Naive thymus-derived CD4-positive, alpha-beta T cell (primary cell): ENCODE data around the gene CMIP. TPM values are rescaled to one million over a fixed set of nuclear protein-coding genes. Genes with fewer than 3 reads are reported as not detected.

Experiments
- ATAC-seq: fragments of 150-1000 bp; cut with Tn5 transposase; 2 replicates; pipeline ENCODE4 v1.10.0; 2021; ENCODE audit warnings: mild to moderate bottlenecking, moderate library complexity
- CTCF ChIA-PET: fragments of 350-600 bp; sonication (Branson Sonifier 250); formaldehyde crosslinking; loops from one replicate; lab custom pipeline; 2021; ENCODE audit warnings: antibody characterized with exemption; lab: Charles Lee
- POLR2A ChIA-PET: fragments of 350-600 bp; sonication (Branson Sonifier 250); formaldehyde crosslinking; loops from one replicate; lab custom pipeline; 2021; ENCODE audit warnings: antibody characterized with exemption, inconsistent platforms; lab: Charles Lee
- DNase-seq, 9 donors: peaks; one replicate each; pipeline versions ENCODE4 v3.0.0 to v3.0.0-alpha.2; 2020 to 2022; ENCODE audit warnings: mixed read lengths in 1 of 9
- H3K27ac ChIP-seq: one replicate; pipeline ENCODE4 v1.7.0; 2013; ENCODE audit warnings: mild to moderate bottlenecking, low read depth, low read length, moderate library complexity
- H3K27me3 ChIP-seq, 2 donors: one replicate each; pipeline ENCODE4 v1.7.0; 2013; ENCODE audit warnings: low read length in 2 of 2, mild to moderate bottlenecking in 2 of 2, moderate library complexity in 2 of 2; ENCODE audit not compliant: control insufficient read depth in 2 of 2, insufficient read depth in 2 of 2
- H3K36me3 ChIP-seq, 3 experiments: 1 replicate in 2 of 3; 2 replicates in 1 of 3; pipeline ENCODE4 v1.7.0; 2013; ENCODE audit warnings: low read length in 3 of 3, mild to moderate bottlenecking in 3 of 3, moderate library complexity in 1 of 3; ENCODE audit not compliant: insufficient read depth in 3 of 3, control insufficient read depth in 2 of 3
- H3K4me1 ChIP-seq, 2 donors: one replicate each; pipeline ENCODE4 v1.7.0; 2013; ENCODE audit warnings: low read length in 2 of 2, mild to moderate bottlenecking in 2 of 2, moderate library complexity in 1 of 2; ENCODE audit not compliant: control insufficient read depth in 2 of 2, insufficient read depth in 2 of 2
- H3K4me3 ChIP-seq: 2 replicates; pipeline ENCODE4 v1.7.0; 2013; ENCODE audit warnings: mild to moderate bottlenecking, low read length
- H3K9me3 ChIP-seq, 3 experiments: 1 replicate in 2 of 3; 2 replicates in 1 of 3; pipeline ENCODE4 v1.7.0; 2013; ENCODE audit warnings: low read length in 3 of 3; ENCODE audit not compliant: control insufficient read depth in 2 of 3
- H3K27ac Mint-ChIP-seq, 9 donors: one replicate each; pipeline ENCODE4 v1.8.0; 2020 to 2022; ENCODE audit warnings: mixed read lengths in 9 of 9, mild to moderate bottlenecking in 8 of 9, moderate library complexity in 5 of 9, inconsistent platforms in 2 of 9
- H3K27me3 Mint-ChIP-seq, 5 donors: one replicate each; pipeline ENCODE4 v1.8.0; 2021 to 2022; ENCODE audit warnings: mixed read lengths in 5 of 5, mild to moderate bottlenecking in 1 of 5
- H3K36me3 Mint-ChIP-seq, 5 donors: one replicate each; pipeline ENCODE4 v1.8.0; 2020 to 2022; ENCODE audit warnings: mixed read lengths in 5 of 5, mild to moderate bottlenecking in 3 of 5, inconsistent platforms in 1 of 5
- H3K4me1 Mint-ChIP-seq, 7 donors: one replicate each; pipeline ENCODE4 v1.8.0; 2020 to 2022; ENCODE audit warnings: mixed read lengths in 7 of 7, mild to moderate bottlenecking in 3 of 7, inconsistent platforms in 1 of 7
- H3K4me3 Mint-ChIP-seq, 10 donors: one replicate each; pipeline ENCODE4 v1.8.0; 2020 to 2022; ENCODE audit warnings: mild to moderate bottlenecking in 10 of 10, mixed read lengths in 10 of 10, moderate library complexity in 6 of 10, inconsistent platforms in 2 of 10
- H3K9me3 Mint-ChIP-seq, 11 donors: one replicate each; pipeline ENCODE4 v1.8.0; 2020 to 2022; ENCODE audit warnings: mixed read lengths in 11 of 11, mild to moderate bottlenecking in 4 of 11, inconsistent platforms in 1 of 11, moderate library complexity in 1 of 11
- intact Hi-C, 2 donors: fragments of 100-400 bp; cut with micrococcal nuclease; formaldehyde crosslinking; loops; one replicate each; pipeline ENCODE4 v1.15.1; 2023
- polyA plus RNA-seq, 2 donors: library from polyadenylated mRNA; unstranded; fragments of 300-500 nt; fragmentation: Illumina TruSeq; gene quantifications; one replicate each; pipeline ENCODE4 v1.2.3, GENCODE V29; 2021
- total RNA-seq, 6 experiments: library from RNA in 5 of 6; stranded (reverse) in 5 of 6; gene quantifications; 1 replicate in 5 of 6; 2 replicates in 1 of 6; pipeline ENCODE4 v1.2.3 and lab custom pipeline; 2021 to 2026

Gene CMIP
- total and polyA plus RNA-seq, 7 experiments from 2014 or later, result 0.66 to 75.4 (median 34.3) TPM

DNA sequence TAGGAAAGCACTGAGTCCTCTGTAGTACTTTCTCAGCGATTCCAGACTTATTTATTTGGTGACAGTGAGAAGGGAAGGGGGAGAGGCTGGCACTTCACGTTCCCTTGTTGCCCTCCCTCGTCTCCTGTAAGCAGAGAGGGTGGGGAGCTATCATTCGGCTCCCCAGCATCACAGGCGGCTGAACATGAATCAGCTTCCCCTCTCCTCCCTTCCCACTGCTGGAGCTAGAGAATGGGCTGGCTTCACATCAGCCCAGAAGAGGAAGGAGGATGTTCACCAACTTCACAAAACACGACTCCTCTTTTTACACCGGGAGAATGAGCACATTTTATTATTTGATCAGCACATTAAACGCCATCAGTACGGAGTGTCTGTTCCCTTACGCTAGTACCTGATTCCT is 6.7 kb upstream of the CMIP start:
- peaks cover 3 to 15% (median 5%) of the 10 kb centered on the region in 7 donors for H3K4me1 Mint-ChIP-seq
- no peak overlapping the region for H3K27ac Mint-ChIP-seq
- Histone ChIP-seq H3K27ac (no peak overlapping the region), H3K27me3 (peaks cover 0 to 4% of the 10 kb centered on the region in 2 donors), H3K9me3 (no peaks in the 10 kb centered on the region), H3K4me3 (no peak overlapping the region), H3K36me3 (no peaks in the 10 kb centered on the region), H3K4me1 (peaks cover 0 to 2% of the 10 kb centered on the region in 2 donors)
- no peak for DNase-seq
- ATAC-seq, result peak; percentile 69
- POLR2A ChIA-PET, result no interaction called here
- CTCF ChIA-PET, result no interaction called here
- no peak overlapping the region for H3K4me3 Mint-ChIP-seq
- intact Hi-C loops, result no loop called here
- no peaks in the 10 kb centered on the region for H3K36me3 Mint-ChIP-seq
- peaks cover 0 to 64% (median 0%) of the 10 kb centered on the region in 5 donors for H3K27me3 Mint-ChIP-seq
- H3K9me3 Mint-ChIP-seq, result no peaks in the 10 kb centered on the region

DNA sequence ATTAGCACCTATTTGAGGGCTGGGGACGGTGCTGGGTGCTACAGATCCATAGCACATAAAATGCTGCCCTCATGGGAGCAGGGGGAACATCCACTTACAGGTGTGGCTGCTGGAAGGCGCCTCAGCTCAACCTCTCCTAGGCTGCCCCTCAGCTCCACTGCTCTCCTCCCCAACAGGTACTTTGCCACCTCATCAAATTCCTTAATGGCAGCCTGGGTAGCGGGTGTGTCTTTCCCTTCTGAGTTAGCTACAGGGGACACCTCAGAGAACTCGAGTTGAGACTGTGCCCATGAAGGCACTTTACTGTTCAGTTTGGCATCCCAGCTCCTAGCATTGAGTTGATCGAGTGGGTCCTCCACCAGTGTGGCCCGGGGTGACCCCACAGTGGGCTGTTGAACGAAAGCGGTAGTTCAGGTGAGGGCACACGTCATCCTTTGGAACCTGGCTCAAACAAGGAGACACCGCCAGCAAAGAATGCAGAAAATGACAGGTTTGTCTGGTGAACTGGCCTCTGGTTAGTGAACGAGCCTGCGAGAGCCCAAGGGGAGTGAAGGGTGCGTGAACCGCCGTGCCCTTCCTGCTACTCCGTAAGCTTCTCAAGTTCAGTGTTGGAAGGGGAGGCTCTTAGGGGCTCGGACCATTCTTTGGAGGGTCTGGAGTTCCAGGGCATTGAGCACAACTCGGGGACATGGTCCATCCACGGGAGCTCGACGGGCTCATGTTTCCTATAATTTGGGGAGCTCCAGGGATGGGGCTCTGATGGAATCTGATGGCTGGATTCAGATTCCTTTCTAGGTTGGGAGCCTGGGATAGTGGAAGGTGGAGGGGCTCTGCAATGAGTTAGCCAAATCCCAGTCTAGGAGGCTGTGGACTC is 3.5 kb upstream of the CMIP start:
- peaks cover 5 to 15% of the 10 kb centered on the region in 2 donors for H3K4me1 ChIP-seq
- intact Hi-C loops, result loop anchor here (10.0 kb wide), 2 partner anchors 346 to 636 kb away; partner anchors contain the start of genes CDYL2 (in 1 of the 2) and GCSH (in 1 of the 2)
- peaks cover 0 to 68% (median 0%) of the 10 kb centered on the region in 5 donors for H3K27me3 Mint-ChIP-seq
- H3K4me3 ChIP-seq, result no peak overlapping the region
- DNase-seq (no peak), ATAC-seq (no peak)
- H3K4me1 Mint-ChIP-seq, result peaks cover 7 to 29% (median 16%) of the 10 kb centered on the region in 7 donors
- H3K27me3 ChIP-seq, result peaks cover 0 to 4% of the 10 kb centered on the region in 2 donors
- no peaks in the 10 kb centered on the region for H3K36me3 ChIP-seq
- H3K27ac ChIP-seq, result no peak overlapping the region
- peaks cover 0 to 2% (median 0%) of the 10 kb centered on the region in 11 donors for H3K9me3 Mint-ChIP-seq
- H3K36me3 Mint-ChIP-seq, result peaks cover 0 to 3% (median 0%) of the 10 kb centered on the region in 5 donors
- H3K4me3 Mint-ChIP-seq, result peak overlapping the region in 1 of 10 donors; percentile 30
- H3K9me3 ChIP-seq, result no peaks in the 10 kb centered on the region
- ChIA-PET CTCF (no interaction called here), POLR2A (no interaction called here)
- peak overlapping the region in 1 of 9 donors; percentile 43 for H3K27ac Mint-ChIP-seq

DNA sequence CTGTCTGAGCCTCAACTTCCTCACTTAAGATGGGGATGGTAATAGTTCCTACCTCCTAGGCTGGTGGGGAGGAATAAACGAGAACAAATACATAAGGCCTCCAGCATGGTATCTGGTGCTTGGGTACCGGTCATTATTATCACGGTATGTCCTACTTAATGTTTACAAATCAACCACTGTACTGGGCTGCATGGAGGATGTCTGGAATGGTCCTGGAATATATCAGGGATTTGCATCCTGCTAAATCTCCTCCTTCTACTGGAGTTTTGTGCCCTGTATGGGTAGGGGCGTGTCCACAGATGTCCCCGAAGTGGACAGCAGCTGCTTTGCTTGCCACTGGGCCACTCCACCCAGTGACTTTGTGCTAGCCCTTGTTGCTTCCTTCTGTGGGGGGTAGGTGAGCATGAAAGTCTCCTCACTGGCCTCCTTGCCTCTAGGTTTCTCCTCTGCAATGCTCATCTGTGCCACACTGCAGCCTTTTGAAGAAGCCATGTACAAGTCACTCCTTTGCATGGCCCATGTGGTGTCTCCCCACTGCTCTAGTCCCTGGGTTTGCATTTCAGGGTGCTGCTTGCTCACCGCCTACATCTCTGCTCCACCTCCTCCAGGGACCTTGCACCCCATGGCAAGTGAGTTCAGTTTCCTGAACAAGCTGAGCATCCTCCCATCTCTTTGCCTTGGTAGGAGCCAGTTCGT is 2.2 kb upstream of the CMIP start:
- peak overlapping the region in 7 of 9 donors; percentile 78 to 97 (median 94) for H3K27ac Mint-ChIP-seq
- H3K4me1 Mint-ChIP-seq, result peaks cover 16 to 41% (median 28%) of the 10 kb centered on the region in 7 donors
- peaks cover 0 to 60% (median 0%) of the 10 kb centered on the region in 5 donors for H3K27me3 Mint-ChIP-seq
- Histone ChIP-seq H3K27ac (no peak overlapping the region), H3K4me1 (peaks cover 15 to 24% of the 10 kb centered on the region in 2 donors), H3K9me3 (no peaks in the 10 kb centered on the region), H3K27me3 (peaks cover 0 to 4% of the 10 kb centered on the region in 2 donors), H3K36me3 (no peaks in the 10 kb centered on the region), H3K4me3 (no peak overlapping the region)
- DNase-seq (peak in 1 of 9 donors; percentile 16), ATAC-seq (no peak)
- ChIA-PET POLR2A (interaction anchor here (1.3 kb wide), 2 partner anchors 9 to 28 kb away, joined by 3 to 5 read pairs; no protein-coding TSS in a partner anchor), CTCF (no interaction called here)
- peaks cover 0 to 4% (median 0%) of the 10 kb centered on the region in 5 donors for H3K36me3 Mint-ChIP-seq
- H3K9me3 Mint-ChIP-seq, result peaks cover 0 to 2% (median 0%) of the 10 kb centered on the region in 11 donors
- intact Hi-C loops, result loop anchor here (10.0 kb wide), 2 partner anchors 348 to 638 kb away; partner anchors contain the start of genes CDYL2 (in 1 of the 2) and GCSH (in 1 of the 2)
- H3K4me3 Mint-ChIP-seq, result peak overlapping the region in 4 of 10 donors; percentile 21 to 91 (median 84)

DNA sequence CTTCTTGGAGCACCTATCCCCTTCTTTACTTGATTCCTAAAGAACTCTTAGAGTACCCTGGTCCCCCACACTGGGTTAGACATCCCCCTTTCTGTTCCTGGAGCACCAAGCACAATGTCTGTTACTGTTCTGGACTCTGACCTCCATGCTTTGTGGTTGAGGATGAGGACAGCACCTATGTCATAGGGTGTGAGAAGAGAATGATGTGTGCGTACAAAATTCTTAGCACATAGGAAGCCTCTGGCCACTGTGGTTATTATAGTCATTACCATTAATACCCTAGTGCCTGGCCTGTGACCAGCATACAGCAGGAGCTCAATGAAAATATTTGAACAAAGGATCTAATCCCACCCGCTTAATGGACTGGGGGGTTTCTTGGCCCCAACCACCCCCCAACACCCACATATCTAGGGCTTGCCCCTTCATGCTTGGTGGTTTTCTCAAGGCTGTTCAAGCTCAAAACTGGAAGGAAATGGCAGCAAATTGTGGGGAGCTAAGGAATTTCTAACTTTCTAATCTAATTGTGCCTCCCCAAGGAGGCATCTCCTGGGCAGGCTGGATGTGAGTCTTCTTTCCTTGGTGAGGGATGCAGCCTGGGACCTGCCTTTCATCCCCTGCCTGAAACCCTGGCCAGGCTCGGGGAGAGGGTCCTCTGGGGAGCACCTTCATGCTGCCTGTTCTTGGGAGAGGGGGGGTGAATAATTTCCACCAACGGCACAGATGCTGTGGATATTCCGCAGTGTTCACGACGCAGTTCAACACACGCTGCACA is 1.5 kb upstream of the CMIP start:
- peaks cover 0 to 52% (median 0%) of the 10 kb centered on the region in 5 donors for H3K27me3 Mint-ChIP-seq
- ChIA-PET CTCF (no interaction called here), POLR2A (interaction anchor here (0.9 to 1.3 kb wide), 3 partner anchors 10 to 27 kb away, joined by 3 to 5 read pairs (median 3); no protein-coding TSS in a partner anchor)
- H3K9me3 Mint-ChIP-seq, result peaks cover 0 to 2% (median 0%) of the 10 kb centered on the region in 11 donors
- H3K4me3 ChIP-seq, result no peak overlapping the region
- intact Hi-C loops, result loop anchor here (10.0 kb wide), 2 partner anchors 348 to 638 kb away; partner anchors contain the start of genes CDYL2 (in 1 of the 2) and GCSH (in 1 of the 2)
- DNase-seq (no peak), ATAC-seq (no peak)
- peak overlapping the region; percentile 78 to 97 (median 94) for H3K27ac Mint-ChIP-seq
- peaks cover 0 to 4% (median 0%) of the 10 kb centered on the region in 5 donors for H3K36me3 Mint-ChIP-seq
- peak overlapping the region; percentile 68 for H3K27ac ChIP-seq
- peaks cover 22 to 31% of the 10 kb centered on the region in 2 donors for H3K4me1 ChIP-seq
- peaks cover 0 to 2% of the 10 kb centered on the region in 2 donors for H3K27me3 ChIP-seq
- H3K9me3 ChIP-seq, result no peaks in the 10 kb centered on the region
- H3K4me1 Mint-ChIP-seq, result peaks cover 17 to 43% (median 36%) of the 10 kb centered on the region in 7 donors
- no peaks in the 10 kb centered on the region for H3K36me3 ChIP-seq
- peak overlapping the region; percentile 70 to 91 (median 84) for H3K4me3 Mint-ChIP-seq

DNA sequence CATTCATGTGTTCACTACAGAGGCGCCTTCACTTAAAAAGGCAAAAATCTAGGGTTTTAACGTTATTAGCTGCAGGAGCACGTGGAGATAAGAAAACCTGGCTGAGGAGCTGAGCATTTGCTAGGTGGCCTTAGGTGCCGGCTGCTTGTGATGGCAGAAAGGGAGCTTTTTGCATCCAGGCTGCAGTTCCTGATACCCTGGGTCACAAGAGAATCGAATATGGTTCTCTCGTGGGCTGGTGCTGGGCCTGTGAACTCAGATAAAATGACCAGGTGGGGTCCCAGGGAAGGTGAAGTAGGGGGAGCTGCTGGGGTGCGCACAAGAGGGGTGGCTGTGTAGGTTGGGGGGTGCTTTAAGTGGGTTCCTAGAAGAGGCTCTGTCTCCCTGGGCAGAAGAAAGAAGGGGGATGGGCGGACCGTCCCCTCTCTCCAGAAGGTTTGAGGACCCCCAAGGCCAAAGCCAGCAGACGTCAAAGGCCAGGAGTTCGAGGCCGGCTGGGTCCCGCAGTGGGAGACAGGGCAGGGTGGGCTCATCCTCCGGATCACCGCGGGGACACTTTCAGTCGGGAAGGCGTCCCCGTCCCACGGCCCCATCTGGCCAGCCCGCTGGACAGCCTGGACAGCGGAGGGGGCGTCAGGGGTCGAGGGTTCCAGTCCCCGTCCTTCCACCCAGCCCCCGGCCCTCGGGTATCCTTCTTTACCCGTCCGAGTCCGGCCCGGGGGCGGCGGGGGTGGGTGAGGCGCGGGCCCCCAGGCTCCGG is 740 bp upstream of the CMIP start:
- H3K4me3 Mint-ChIP-seq, result peak overlapping the region; percentile 70 to 91 (median 84)
- peaks cover 22 to 46% (median 41%) of the 10 kb centered on the region in 7 donors for H3K4me1 Mint-ChIP-seq
- Histone ChIP-seq H3K4me3 (peak overlapping the region; percentile 32), H3K27me3 (no peaks in the 10 kb centered on the region), H3K4me1 (peaks cover 28 to 37% of the 10 kb centered on the region in 2 donors), H3K27ac (peak overlapping the region; percentile 68), H3K36me3 (no peaks in the 10 kb centered on the region), H3K9me3 (no peaks in the 10 kb centered on the region)
- H3K27me3 Mint-ChIP-seq, result peaks cover 0 to 47% (median 0%) of the 10 kb centered on the region in 5 donors
- peak overlapping the region; percentile 78 to 97 (median 94) for H3K27ac Mint-ChIP-seq
- H3K36me3 Mint-ChIP-seq, result peaks cover 0 to 4% (median 0%) of the 10 kb centered on the region in 5 donors
- ATAC-seq, result no peak
- ChIA-PET POLR2A (interaction anchor here (0.9 to 1.3 kb wide), 3 partner anchors 10 to 26 kb away, joined by 3 to 5 read pairs (median 3); no protein-coding TSS in a partner anchor), CTCF (no interaction called here)
- peaks cover 0 to 2% (median 0%) of the 10 kb centered on the region in 11 donors for H3K9me3 Mint-ChIP-seq
- intact Hi-C loops, result loop anchor here (2.0 to 10.0 kb wide), 6 partner anchors 41 to 639 kb away; partner anchors contain the start of genes CENPN (in 2 of the 2), CMC2 (in 2 of the 2), CDYL2 (in 1 of the 2) and GAN (in 1 of the 2)
- DNase-seq, result peak in 1 of 9 donors; percentile 30
